Mucosa of stomach (tissue), 1 donor: ENCODE data around the gene SPARCL1.

ENCODE experiments used
- H3K27me3 ChIP-seq: one replicate; pipeline ENCODE4 v1.7.0; 2013; ENCODE audit warnings: mild to moderate bottlenecking, low read length; ENCODE audit not compliant: control insufficient read depth, insufficient read depth
- H3K36me3 ChIP-seq: one replicate; pipeline ENCODE4 v1.7.0; 2013; ENCODE audit warnings: low read length; ENCODE audit not compliant: control insufficient read depth, insufficient read depth
- H3K4me1 ChIP-seq: one replicate; pipeline ENCODE4 v1.7.0; 2013; ENCODE audit warnings: mild to moderate bottlenecking, low read length; ENCODE audit not compliant: control insufficient read depth, insufficient read depth
- H3K4me3 ChIP-seq: one replicate; pipeline ENCODE4 v1.7.0; 2013; ENCODE audit warnings: low read length
- H3K9ac ChIP-seq: one replicate; pipeline ENCODE4 v1.7.0; 2013; ENCODE audit warnings: mild to moderate bottlenecking, low read length, moderate library complexity
- H3K9me3 ChIP-seq: one replicate; pipeline ENCODE4 v1.7.0; 2013; ENCODE audit warnings: mild to moderate bottlenecking, low read length, moderate library complexity; ENCODE audit not compliant: control insufficient read depth
- donor health status: Pancreatic carcinoma.

Gene SPARCL1

GRCh38 chr4:87512400-87512799 lies 16.8 kb downstream of the SPARCL1 start:
- Histone ChIP-seq H3K9me3 (no peaks in the 10 kb centered on the region), H3K4me1 (no peaks in the 10 kb centered on the region), H3K27me3 (no peaks in the 10 kb centered on the region), H3K36me3 (no peaks in the 10 kb centered on the region), H3K4me3 (no peak overlapping the region), H3K9ac (no peak overlapping the region)

- no peak overlapping the region for H3K9ac ChIP-seq
- no peaks in the 10 kb centered on the region for H3K4me1 ChIP-seq
- H3K36me3 ChIP-seq: no peaks in the 10 kb centered on the region
These were observed 17.7 kb downstream of the SPARCL1 start for GRCh38 chr4:87511500-87511899.

GRCh38 chr4:87510747-87511146 lies 18.4 kb downstream of the SPARCL1 start:
- no peaks in the 10 kb centered on the region for H3K4me1 ChIP-seq
- H3K9me3 ChIP-seq: no peaks in the 10 kb centered on the region
- no peaks in the 10 kb centered on the region for H3K27me3 ChIP-seq
- H3K36me3 ChIP-seq: no peaks in the 10 kb centered on the region
- no peak overlapping the region for H3K9ac ChIP-seq
- H3K4me3 ChIP-seq: no peak overlapping the region

More at GRCh38 chr4:87511500-87511899, 17.7 kb downstream of the SPARCL1 start:
- no peak overlapping the region for H3K4me3 ChIP-seq
- H3K9me3 ChIP-seq: no peaks in the 10 kb centered on the region
- no peaks in the 10 kb centered on the region for H3K27me3 ChIP-seq

- Histone ChIP-seq H3K4me3 (no peak overlapping the region), H3K4me1 (no peaks in the 10 kb centered on the region), H3K9me3 (no peaks in the 10 kb centered on the region), H3K9ac (no peak overlapping the region), H3K36me3 (no peaks in the 10 kb centered on the region), H3K27me3 (no peaks in the 10 kb centered on the region)
These were observed 22.0 kb downstream of the SPARCL1 start for GRCh38 chr4:87506974-87507701.

- Histone ChIP-seq H3K4me1 (no peaks in the 10 kb centered on the region), H3K9me3 (no peaks in the 10 kb centered on the region), H3K9ac (no peak overlapping the region), H3K36me3 (no peaks in the 10 kb centered on the region), H3K4me3 (no peak overlapping the region), H3K27me3 (no peaks in the 10 kb centered on the region)
These were observed 23.3 kb downstream of the SPARCL1 start for GRCh38 chr4:87505862-87506261.

- H3K4me1 ChIP-seq: no peaks in the 10 kb centered on the region
- H3K9me3 ChIP-seq: no peaks in the 10 kb centered on the region
- no peak overlapping the region for H3K9ac ChIP-seq
These were observed 26.5 kb downstream of the SPARCL1 start for GRCh38 chr4:87502580-87503238.

GRCh38 chr4:87500092-87500462 lies 29.1 kb downstream of the SPARCL1 start:
- H3K36me3 ChIP-seq: no peaks in the 10 kb centered on the region
- H3K9ac ChIP-seq: no peak overlapping the region
- H3K4me3 ChIP-seq: no peak overlapping the region
- no peaks in the 10 kb centered on the region for H3K9me3 ChIP-seq
- no peaks in the 10 kb centered on the region for H3K27me3 ChIP-seq
- H3K4me1 ChIP-seq: no peaks in the 10 kb centered on the region

More at GRCh38 chr4:87502580-87503238, 26.5 kb downstream of the SPARCL1 start:
- no peaks in the 10 kb centered on the region for H3K27me3 ChIP-seq
- H3K4me3 ChIP-seq: no peak overlapping the region
- H3K36me3 ChIP-seq: no peaks in the 10 kb centered on the region

- H3K9me3 ChIP-seq: no peaks in the 10 kb centered on the region
- H3K27me3 ChIP-seq: no peaks in the 10 kb centered on the region
- H3K4me1 ChIP-seq: no peaks in the 10 kb centered on the region
- no peak overlapping the region for H3K9ac ChIP-seq
- H3K4me3 ChIP-seq: no peak overlapping the region
- no peaks in the 10 kb centered on the region for H3K36me3 ChIP-seq
These were observed 29.6 kb downstream of the SPARCL1 start for GRCh38 chr4:87499403-87500091.

- H3K4me3 ChIP-seq: no peak overlapping the region
- no peaks in the 10 kb centered on the region for H3K9me3 ChIP-seq
- H3K9ac ChIP-seq: no peak overlapping the region
- no peaks in the 10 kb centered on the region for H3K27me3 ChIP-seq
- no peaks in the 10 kb centered on the region for H3K36me3 ChIP-seq
- H3K4me1 ChIP-seq: no peaks in the 10 kb centered on the region
These were observed 30.7 kb downstream of the SPARCL1 start for GRCh38 chr4:87498446-87498900.

GRCh38 chr4:87497578-87497977 lies 31.6 kb downstream of the SPARCL1 start:
- no peaks in the 10 kb centered on the region for H3K9me3 ChIP-seq
- H3K4me3 ChIP-seq: no peak overlapping the region
- H3K9ac ChIP-seq: no peak overlapping the region
- no peaks in the 10 kb centered on the region for H3K27me3 ChIP-seq
- no peaks in the 10 kb centered on the region for H3K4me1 ChIP-seq
- H3K36me3 ChIP-seq: no peaks in the 10 kb centered on the region

- Histone ChIP-seq H3K4me3 (no peak overlapping the region), H3K4me1 (no peaks in the 10 kb centered on the region), H3K9ac (no peak overlapping the region), H3K27me3 (no peaks in the 10 kb centered on the region), H3K9me3 (no peaks in the 10 kb centered on the region), H3K36me3 (no peaks in the 10 kb centered on the region)
These were observed 32.0 kb downstream of the SPARCL1 start for GRCh38 chr4:87497159-87497558.

GRCh38 chr4:87493115-87493514 lies 36.1 kb downstream of the SPARCL1 start:
- Histone ChIP-seq H3K4me1 (peaks cover 10% of the 10 kb centered on the region), H3K27me3 (no peaks in the 10 kb centered on the region), H3K9ac (no peak overlapping the region), H3K36me3 (no peaks in the 10 kb centered on the region), H3K9me3 (no peaks in the 10 kb centered on the region), H3K4me3 (no peak overlapping the region)
